Astrocyte of the hippocampus (primary cell): ENCODE measurements around the gene MORN1.
"Not testable (repeated sequence)": the region's sequence is repeated elsewhere in the genome, so short reads cannot be mapped to it uniquely, and the experiment has no call there.

ENCODE experiments used
- DNase-seq: peaks from one replicate; pipeline ENCODE4 v3.0.0; 2011; ENCODE audit warnings: low read depth, low spot score

MORN1 gene

GRCh38 chr1:2339206-2340085 lies 51.9 kb downstream of the MORN1 start:
- DNase-seq: no peak

GRCh38 chr1:2337501-2337900 lies 53.9 kb downstream of the MORN1 start:
- DNase-seq: no peak

- no peak for DNase-seq
These were observed 54.3 kb downstream of the MORN1 start for GRCh38 chr1:2337081-2337480.

- no peak for DNase-seq
These were observed 54.9 kb downstream of the MORN1 start for GRCh38 chr1:2336499-2336898.

GRCh38 chr1:2335721-2336455 lies 55.5 kb downstream of the MORN1 start:
- DNase-seq: no peak

- no peak for DNase-seq
These were observed 56.3 kb downstream of the MORN1 start for GRCh38 chr1:2334883-2335534.

GRCh38 chr1:2334366-2334765 lies 57.0 kb downstream of the MORN1 start:
- DNase-seq: no peak

GRCh38 chr1:2331580-2331979 lies 59.8 kb downstream of the MORN1 start:
- not testable (repeated sequence) for DNase-seq

- DNase-seq: no peak
These were observed 60.2 kb downstream of the MORN1 start for GRCh38 chr1:2331200-2331544.

GRCh38 chr1:2330519-2331199 lies 60.7 kb downstream of the MORN1 start:
- peak; percentile 95 for DNase-seq

- DNase-seq: peak; percentile 51
These were observed 61.3 kb downstream of the MORN1 start for GRCh38 chr1:2330035-2330434.

- no peak for DNase-seq
These were observed 62.5 kb downstream of the MORN1 start for GRCh38 chr1:2328676-2329455.

- no peak for DNase-seq
These were observed 63.5 kb downstream of the MORN1 start for GRCh38 chr1:2327841-2328240.

- DNase-seq: not testable (repeated sequence)
These were observed 64.2 kb downstream of the MORN1 start for GRCh38 chr1:2327162-2327561.

GRCh38 chr1:2326524-2326923 lies 64.8 kb downstream of the MORN1 start:
- DNase-seq: no peak

GRCh38 chr1:2324553-2325366 lies 66.6 kb downstream of the MORN1 start:
- DNase-seq: no peak

GRCh38 chr1:2323451-2323974 lies 67.8 kb downstream of the MORN1 start:
- no peak for DNase-seq

- DNase-seq: no peak
These were observed 68.7 kb downstream of the MORN1 start for GRCh38 chr1:2322581-2323211.

GRCh38 chr1:2322065-2322571 lies 69.2 kb downstream of the MORN1 start:
- DNase-seq: peak; percentile 99
